ENCODE results near the gene RBMS3.

The RBMS3 gene

DNA sequence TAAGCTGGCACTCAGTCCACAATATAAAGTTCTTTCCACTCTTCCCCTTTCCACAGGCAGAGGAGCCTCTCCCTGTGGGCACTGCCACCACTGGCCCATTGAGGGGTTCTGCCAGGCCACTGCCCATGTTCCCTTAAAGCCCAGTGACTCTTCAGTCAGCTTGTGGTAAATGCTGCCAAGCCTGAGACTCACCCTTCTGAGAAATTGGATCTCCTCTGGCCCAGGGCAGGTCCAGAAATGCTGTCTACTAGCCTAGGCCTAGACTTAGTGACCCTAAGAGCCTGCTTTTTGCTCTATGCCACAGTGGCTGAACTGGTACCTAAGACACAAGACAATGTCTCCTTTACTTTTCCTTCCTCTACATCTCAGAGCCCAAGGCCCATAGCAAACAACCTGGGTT is 295.8 kb downstream of the RBMS3 start:
- DNase-seq (ENCODE audit: low read depth) = no peak

DNA sequence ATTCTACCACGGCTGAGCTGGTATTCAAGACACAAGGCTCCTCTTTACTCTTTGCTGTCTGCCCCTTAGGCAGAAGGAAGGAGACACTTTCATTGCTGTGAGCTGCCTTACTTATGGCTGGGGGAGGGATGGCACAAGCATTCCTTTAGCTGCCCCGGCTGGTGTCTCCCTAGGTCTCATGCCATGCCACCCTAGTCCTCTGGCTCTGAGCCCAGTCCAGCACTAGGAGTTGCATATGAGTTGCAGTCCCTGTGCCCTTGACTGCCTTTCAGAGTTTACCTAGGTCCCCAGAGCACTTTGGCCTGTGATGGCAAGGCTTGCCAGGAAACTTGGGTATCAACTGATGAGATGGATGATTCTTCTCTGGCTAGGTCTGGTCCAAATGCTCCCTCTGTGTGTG is 296.4 kb downstream of the RBMS3 start:
- DNase-seq (ENCODE audit: low read depth) = no peak

DNA sequence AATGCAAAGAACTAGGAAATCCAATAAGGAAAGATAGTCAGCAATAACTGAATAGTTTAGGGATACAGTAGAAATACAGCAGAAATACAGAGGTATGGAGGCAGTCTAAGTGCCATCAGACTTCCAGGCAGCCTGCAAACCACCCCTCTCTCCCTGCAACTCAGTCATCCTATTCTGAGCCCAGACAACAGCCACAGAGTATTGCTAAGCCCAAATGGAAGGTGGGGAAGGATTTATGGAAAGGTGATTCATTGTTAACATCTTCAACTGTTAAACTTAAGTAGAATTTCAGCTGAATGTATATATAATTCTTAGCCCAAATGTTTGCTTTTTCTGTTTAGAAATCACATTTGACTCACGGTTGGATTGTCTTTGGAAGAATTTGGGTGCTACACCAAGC is 300.4 kb downstream of the RBMS3 start:
- DNase-seq (ENCODE audit: low read depth) = no peak

DNA sequence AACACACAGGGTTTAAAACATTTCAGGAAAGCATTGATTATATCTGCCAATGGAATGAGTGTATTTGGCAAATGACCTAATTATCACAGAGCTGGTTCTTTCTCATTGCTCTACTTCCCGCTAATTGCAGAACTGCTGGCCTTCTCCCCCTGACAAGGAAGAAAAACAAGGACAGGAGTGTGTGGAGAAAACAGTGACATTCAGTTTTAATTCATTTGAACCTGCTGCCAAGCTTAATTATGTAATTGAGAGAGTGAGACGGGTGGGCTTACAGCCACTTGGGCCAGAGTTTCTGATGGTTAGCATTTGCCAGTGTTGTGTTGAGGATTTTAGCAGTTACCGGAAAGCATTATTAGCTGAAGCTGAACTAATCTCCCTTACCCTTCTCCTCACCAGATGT is 301.4 kb downstream of the RBMS3 start:
- no peak for DNase-seq (ENCODE audit: low read depth)

DNA sequence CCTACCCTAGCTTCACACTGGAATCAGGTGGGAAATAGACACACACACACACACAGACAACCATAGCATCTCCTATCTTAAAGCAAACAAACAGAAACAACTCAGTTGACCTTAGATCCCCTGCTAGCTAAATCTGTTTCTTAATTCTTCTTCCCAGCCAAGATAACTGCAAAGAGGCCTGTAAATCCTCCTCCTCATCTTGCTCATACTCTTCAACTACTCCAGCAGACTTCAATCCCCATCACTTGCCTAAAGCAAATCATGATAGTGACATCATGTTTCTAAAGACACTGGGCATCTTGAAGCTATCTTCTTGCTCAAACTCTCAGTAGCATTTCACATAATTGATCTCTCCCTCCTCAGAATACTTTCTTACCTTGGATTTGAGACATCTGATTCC is 303.0 kb downstream of the RBMS3 start:
- no peak for DNase-seq (ENCODE audit: low read depth)

DNA sequence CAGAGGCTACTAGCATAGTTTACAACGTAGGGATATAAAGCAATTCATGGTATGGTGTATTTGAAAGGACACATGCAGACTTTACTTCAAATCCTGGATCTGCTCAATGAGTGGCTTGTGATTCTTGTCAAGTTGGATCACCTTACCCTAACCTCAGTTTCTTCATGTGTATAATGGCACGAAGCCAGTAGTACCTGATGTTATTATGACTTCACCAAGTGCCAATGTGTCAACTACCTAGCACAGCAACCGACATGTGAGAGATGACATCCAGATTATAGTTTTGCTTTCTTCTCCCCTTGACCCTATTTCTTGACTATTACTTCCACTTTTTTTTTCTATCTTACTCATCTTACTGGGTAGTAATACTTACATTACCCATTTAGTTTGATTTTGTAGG is 304.5 kb downstream of the RBMS3 start:
- no peak for DNase-seq (ENCODE audit: low read depth)

DNA sequence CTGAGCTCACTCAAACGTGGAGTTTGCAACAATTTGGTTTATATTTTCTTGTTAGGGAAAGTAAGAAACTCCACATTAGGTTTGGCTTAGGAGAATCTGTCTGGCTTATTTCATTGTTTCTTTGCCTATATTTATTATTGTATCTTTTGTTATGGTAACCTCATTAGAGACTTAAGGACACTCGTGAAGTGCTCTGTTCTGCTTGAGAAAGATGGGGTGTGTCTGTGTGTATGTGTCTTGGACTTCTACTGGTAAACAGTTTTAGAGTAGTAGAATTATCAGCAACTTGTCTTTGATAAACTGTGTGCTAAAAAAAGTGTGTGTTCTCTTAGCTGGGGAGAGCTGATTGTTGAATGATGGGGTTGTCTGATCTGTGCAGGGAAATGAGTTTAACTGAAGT is 306.5 kb downstream of the RBMS3 start:
- DNase-seq (ENCODE audit: low read depth) = no peak

DNA sequence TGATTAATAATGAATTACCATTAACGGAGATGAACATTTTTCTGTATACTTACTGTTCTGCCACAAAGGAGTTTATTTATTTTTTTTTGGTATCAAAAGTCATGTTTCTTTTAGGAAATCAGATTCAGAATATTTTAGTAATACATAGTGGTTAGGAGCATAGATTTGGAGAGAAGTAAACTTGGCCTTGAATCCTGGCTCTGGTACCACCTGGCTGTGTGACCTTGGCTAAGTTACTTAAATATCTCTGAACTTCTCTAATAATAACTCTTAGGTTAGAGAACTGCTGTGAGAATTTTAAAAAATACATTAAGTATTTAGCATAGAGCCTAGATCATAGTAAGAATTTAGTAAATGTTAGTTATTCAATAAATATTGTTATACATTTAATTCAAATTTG is 309.1 kb downstream of the RBMS3 start:
- DNase-seq (ENCODE audit: low read depth) = no peak

DNA sequence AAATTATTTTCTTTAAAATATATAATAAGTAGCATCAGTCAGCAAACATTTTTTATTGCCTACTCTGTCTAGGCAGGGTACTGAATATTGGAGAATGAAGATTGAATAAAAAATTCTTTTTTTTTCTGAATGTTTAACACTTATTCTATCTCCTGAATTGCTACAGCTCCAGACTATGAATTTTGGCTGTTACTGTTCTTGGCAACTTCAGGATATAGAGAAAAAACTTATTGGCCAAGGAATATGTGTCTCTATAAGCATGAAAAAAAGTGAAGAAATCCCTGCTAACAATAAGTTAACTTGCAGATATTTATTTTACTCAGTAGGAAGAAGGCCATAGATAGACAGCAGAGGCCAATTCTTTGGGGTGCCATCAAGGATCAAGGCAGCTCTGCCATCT is 309.6 kb downstream of the RBMS3 start:
- DNase-seq (ENCODE audit: low read depth) = no peak

DNA sequence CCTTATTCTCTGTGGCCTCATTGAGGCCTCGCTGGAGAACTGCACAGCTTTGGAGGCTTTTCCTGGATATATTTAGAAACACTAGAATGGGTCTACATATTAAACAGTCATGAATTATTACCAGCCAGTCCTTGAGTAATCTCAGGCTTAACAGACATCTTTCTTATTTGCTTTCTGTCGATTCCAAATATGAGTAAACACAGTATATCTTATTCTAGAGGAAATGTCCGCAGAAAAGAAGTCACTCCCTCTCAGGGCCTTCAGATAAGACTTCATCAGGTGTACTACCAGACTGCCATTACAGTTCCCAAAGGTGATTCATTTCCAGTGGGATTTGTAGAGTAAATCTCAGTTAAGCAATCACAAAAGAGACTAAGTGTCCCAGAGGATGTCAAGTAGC is 310.7 kb downstream of the RBMS3 start:
- DNase-seq (ENCODE audit: low read depth) = no peak

DNA sequence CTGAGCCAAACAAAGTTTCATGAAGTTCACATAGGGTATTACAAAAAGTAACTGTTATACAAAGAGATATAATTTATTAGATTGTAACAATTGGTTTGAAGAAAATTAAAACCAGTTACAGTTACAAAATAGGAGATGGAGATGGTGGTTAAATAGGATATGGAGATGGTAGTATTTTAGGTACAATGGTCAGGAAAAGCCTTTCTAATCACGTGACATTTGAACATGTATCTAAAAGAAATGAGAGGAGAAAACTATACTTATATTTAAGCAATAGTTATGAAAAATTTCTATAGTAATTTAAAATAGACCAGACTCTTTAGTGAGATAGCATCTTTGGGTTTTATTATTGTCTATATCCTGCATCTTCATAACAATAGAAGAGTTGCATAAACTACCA is 312.9 kb downstream of the RBMS3 start:
- no peak for DNase-seq (ENCODE audit: low read depth)

DNA sequence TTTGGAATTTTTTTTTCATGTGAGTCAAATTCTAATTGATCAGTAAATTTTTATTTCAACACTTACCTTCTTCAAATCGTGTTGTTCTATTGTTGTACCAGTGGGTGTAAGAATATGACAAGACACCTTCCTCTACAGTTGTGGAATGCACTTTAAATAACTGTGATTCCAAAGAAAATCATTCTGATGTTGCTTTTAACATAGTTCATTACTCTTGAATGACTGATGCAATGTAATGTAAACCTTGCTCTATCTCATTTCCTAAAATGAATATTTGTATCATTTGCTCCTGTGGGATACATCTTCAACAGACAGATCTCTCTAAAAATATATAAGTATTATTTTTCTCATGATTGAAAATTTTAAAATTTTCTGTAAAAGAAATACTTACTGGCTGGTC is 313.4 kb downstream of the RBMS3 start:
- DNase-seq (ENCODE audit: low read depth) = no peak

DNA sequence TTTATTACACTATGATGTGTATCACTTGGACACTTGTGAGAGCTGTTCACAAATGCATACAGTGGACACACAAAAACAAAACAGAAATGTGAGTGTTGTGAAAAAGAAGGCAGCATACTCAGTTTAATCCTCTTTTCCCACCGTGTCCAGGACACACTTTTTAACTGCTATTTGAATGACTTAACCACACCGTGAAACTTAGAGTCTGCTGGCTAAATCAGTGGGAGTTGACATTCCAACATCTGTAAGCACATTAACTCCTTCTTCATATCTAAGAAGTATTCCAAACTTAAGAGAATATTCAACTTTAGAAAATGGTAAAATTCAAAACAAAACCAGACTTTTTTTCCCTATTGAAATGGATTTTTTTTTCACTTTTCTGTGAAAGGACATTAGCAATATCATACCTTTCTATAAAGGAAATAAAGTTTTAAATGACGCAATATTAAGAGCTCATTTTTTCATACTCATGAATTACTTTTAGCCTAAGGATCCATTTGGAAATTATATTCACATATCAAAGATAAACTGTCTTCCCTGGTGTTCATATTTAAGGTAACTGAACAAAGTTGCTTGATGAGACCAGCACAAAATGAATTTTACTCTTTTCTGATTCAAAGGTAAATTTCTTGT is 316.6 kb downstream of the RBMS3 start:
- DNase-seq (ENCODE audit: low read depth) = no peak

DNA sequence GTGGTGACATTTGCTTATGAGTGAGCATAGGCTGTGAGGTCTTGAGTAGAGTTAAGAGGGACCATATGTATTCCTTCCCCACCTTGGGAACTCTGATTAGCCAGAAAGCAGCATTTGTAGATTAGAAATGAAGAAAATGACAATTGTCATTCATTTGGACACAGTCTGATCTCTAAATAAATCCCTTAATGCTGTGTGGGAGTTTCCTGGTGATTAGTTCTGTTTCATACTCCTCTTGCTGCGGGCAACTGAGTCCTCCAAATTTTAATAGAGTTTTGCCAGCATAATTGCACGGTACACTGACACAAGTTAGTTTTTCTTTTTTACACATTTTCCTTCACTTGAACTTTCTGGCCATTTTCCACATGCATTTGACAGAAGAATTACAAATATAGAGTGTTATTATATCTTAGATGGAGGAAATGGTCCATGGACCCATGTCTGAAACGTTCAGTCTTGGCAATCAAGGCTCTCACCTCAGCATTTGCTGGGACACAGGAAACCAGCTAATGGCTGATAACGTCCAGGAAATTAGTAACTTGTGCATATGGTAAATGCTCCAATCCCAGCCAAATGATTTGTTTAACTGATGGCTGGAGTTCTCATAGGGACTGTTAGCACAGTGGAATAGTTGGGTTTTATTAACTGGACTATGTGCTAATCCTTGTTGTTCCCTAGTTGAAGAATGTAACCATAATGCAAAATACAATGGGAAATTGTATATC is 321.2 kb downstream of the RBMS3 start:
- DNase-seq (ENCODE audit: low read depth) = no peak

DNA sequence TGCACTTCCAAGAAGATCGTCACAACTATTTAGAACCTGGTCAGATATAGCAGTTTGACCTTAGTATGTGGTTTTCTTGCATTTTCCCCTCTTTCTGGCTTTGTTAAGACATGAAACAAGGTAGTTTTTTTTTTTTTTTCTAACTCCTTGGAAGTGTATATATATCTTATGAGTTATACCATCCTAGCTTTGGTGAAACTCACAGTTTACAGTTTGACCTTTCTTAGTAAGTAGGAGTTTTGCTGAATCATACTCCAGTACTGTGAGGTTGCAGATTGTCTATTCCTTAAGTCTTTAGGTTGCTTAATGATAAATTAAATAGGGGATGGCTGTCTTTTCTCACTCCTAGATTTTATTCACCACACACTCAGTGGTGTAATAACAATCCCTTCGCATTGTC is 325.0 kb downstream of the RBMS3 start:
- DNase-seq (ENCODE audit: low read depth) = no peak

DNA sequence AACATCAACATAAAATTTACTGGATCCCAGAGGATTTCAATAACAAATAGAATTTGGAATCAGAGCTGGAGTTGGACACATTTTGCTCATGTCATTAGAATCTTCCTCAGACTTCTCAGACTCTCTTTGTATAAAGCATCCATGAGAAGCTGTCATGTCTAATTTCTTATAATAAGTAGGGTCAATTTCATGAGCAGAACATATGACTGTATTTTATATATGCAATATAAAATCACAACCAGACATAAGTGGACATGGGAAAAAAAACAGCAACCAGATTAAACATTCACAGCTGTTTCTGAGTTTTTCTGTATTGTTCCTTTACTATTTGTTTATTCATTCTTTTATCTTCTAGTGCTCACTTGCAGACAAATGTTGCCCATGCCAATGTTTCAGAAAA is 325.5 kb downstream of the RBMS3 start:
- no peak for DNase-seq (ENCODE audit: low read depth)

DNA sequence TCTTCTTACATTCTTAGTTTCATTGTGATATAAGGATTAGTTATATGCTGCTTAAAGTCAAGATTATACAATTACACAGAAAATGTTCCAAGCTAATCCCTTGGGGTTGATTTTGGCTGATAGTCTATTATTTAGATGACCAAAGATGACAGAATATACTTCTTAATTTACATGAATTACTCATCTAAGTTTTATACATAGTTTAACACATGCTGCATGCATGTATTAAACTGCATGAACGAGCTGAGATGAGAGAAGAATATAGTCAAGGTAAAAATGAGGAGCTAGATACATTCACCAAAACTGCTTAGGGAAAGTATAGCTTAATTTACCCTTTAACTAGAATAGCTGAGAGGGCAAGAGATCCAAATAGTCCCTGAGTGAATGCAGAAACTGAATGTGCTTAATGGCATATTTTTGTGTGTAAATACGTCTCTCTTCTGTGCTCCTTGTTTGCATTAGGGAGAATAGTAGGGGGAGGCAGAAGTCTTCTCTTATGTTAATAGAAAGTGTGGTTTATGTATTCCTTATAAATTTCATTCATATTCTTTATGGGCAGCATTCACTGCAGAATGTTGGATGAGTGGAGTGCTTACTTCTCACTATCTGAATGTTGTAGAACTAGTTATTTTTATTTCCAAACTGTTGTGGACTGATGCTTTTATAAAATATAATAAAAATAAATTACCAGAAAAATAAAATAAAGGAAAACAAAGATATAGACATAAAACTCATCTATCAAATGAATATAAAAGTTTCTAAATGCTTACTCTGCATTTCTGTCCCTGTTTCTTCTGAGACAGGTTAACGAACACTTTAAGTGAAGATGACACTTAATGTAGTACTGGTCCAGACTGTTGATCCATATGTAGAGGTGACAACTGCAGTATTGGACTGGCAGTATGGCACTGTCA is 327.8 kb downstream of the RBMS3 start:
- no peak for DNase-seq (ENCODE audit: low read depth)

DNA sequence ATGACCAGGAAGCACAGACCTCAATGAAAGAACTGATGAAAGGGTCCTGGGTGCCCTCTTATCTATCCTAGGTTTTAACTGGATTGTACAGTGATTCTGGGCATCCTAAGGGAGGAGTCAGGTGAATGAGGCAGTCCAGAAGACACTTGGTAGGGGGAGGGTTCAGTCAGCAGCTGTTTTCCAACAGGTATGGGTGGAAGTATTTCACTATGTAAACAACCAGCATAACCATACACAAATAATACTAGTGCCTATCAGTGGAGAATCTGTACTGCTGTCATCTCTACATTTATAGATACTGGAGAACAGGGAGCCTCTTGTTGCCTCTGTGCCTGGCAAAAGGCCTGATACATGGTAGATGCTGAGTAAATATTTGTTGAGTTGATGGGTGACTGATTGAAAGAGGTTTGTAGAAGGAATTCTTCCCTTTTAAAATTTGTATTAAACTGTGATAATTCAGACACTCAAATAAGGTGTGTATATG is 328.5 kb downstream of the RBMS3 start:
- no peak for DNase-seq (ENCODE audit: low read depth)

DNA sequence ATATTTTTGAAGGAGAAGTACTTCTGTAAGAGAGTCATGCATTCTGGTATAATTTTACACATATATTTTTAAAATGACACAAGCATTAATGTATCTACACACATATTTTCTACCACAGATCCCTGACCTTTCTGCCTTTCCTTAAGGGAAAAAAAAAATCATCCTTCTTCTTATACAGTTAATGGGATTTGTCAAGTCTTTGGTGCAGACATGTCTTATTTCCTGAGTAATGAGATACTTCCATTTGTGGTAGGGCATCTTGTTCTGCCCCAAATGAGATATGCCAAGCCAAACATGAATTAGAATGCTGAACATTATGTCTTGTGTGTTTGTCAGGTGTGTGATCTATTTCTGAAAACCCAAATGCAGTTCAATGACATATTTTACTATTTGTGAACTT is 329.9 kb downstream of the RBMS3 start:
- no peak for DNase-seq (ENCODE audit: low read depth)

DNA sequence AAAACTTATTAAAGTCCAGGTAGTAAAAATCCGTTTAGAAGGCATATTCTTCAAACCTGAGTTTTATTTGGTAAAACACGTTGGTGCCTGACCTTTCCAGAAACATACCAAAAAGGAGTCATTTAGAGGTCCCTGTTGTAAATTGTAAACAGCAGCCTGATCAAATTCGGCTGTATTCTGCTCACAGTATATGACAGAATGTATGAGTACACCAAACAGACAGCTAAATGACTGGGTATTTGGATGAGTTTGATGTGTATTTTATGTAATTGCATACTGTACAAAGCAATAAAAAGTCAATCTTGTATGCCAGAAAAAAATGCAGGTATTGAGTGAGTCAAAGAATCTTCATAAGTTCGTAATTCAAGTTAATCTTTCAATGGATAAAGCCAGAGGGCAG is 330.4 kb downstream of the RBMS3 start:
- no peak for DNase-seq (ENCODE audit: low read depth)

DNA sequence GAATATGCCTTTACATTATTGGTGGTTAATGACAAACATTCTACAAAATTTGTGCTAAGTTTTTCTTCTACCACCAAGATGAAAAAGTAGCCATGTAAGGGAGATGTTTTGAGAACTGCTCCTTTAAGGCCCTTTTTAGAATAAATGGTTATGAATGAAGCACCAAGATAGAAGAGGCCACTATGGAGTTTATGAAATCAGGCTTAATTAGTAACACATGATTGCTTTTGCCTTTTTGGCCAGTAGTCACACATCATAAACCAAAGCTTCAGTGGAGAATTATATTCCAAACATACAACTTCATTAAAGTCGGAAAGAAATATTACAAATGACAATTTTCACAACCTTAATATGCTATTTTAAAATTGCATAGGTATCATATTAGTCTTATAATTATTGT is 331.7 kb downstream of the RBMS3 start:
- no peak for DNase-seq (ENCODE audit: low read depth)

DNA sequence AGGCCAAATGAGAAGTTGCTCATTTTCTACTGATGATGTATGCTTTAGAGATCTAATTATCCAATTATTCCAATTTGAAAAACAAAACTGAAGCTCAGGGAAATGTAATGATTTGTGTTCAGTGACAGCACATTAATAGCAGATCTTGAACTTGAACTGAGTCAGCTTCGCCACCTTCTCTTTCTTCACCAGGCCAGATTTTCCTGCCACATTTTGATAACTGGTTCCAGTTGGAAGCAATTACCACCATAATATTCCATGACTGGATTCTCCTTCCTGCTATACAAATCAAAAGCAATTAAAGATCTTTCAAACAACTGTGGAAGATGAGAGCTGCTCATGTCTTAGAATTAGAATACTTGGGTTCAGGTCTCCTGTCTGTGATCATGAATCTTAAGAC is 334.1 kb downstream of the RBMS3 start:
- no peak for DNase-seq (ENCODE audit: low read depth)
